GM19324 (cell line): ENCODE results near the gene KIF18A.

Experiments used
- ATAC-seq: cut with Tn5 transposase; IDR thresholded peaks from one replicate; pipeline ENCODE4 v1.9.1; 2021; ENCODE audit warnings: mild to moderate bottlenecking, moderate library complexity; ENCODE audit not compliant: unreplicated experiment, low FRiP score

The KIF18A gene

DNA sequence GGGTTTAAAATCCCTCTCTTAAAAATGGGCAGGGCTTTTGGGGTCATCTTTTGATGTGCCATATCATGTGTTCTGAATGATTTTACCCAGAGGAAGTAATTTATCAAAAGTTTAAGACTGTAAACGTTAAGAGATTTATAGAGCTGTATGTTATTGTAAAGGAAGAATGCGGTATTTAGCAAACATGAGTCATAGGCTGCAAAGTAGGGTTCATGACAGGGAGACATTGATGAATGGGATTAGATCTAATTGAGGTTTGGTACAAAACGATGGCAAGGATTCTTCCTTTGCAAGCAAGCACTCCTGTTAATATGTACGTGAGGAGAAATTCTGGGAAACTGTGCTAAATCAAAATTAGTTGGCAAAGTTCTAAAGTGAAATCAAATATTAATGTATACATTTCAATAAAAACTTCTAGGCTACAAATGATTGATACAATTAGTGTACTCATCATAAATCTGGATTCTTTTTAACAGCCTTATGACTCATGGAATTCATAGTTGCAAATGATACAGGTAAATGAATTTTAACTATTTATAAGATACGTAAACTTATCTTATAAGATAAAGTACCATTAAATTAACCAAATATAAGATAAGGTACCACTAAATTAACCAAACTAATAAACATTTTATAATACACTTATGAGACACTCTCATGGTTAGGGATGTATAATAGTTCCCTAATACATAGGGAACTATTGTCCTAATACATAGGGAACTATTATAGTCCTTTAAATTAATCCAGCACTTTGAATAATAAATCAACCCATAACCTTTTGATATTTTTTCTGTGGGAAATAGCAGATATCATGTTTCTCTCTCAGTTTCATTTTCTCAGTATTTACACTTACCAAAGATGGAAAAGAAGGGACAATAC is 58.4 kb downstream of the KIF18A start:
- no peak for ATAC-seq

DNA sequence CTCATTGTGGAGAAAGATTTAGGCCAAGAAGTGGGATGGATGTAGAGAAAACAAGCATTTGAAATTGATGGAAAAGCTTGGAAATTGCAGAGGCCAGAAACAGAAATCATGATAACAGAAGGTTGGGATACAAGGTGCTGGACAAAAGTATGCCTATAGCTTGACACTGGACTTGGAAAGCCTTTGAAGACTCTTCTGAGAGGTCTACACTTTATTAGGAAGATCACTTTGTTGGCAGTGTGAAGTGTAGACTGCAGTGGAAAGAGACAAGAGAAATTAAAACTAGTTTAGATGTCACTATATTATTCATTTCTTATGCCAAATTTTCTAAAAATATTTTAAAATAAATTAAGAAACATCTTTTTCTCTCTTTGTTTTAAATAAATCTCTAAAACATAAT is 59.1 kb downstream of the KIF18A start:
- ATAC-seq, result no peak

DNA sequence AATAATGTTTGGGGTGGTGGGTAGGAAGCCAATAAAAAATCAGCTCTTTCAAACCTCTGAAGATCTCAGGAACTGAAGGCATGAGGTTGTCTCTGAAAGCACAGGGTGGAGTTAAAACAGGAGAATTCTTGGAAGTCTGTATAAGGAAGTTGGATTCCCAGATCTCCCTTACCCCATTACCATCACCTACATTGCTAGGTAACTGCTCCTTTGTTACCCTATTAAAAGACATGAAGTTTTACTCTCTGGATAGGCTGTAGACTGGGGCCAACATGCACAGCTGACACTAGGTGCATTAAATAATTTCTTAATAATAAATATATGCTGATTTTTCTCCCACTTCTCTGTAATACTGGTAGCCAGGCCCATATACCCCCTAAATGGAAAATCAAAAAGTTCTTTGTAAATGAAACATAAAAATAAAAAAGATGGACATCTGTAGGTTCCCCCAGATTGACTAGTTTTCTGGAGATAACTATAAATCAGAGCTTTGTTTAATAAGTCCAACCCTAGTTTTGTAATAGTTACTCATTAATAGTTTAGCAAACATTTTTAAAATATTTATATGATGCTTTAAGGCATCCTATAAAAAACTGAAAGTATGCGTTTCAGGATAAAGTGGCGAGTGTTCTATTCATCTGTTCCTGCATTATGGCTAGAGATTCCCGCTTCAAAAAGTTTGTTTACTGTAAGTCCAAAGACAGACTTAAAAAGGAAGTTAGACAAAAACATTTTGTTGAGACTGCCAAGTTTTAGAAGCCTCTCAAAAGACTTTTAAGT is 63.8 kb downstream of the KIF18A start:
- no peak for ATAC-seq

DNA sequence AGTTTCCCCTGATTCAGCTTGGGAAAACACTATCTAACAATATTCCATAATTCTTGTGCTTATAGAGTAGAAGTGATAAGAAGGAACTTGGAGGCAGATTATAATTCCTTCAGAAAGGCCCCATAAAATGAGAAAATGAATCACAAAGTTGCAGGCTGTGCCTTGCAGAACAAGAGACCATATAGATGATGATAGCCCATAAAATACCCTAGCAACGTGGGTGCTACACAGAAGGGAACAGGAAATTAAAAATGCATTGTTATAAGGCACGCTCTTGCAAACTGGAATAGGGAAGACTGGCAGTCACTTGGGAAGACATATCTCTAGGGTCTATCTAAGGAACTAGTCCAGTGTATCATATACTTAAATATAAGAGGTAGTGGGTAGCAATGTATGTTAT is 67.6 kb downstream of the KIF18A start:
- ATAC-seq, result no peak

DNA sequence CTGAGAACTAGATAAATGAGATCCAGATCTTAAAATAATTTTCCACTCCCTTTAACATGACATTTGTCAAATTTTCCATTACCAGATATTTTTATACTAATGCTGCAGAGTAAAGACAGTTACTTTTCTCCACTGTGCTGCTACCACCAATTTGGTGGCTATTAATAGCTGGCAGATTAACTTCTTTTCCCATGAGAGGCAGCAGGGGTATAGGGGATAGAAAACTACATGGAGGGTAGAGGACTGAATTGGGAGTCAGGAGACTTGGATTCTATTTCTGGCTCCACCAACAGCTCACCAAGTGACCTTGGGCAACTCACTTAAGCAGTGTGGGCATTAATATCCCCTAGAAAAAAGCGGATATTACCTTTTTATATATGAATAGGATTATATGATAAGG is 69.2 kb downstream of the KIF18A start:
- ATAC-seq, result no peak

DNA sequence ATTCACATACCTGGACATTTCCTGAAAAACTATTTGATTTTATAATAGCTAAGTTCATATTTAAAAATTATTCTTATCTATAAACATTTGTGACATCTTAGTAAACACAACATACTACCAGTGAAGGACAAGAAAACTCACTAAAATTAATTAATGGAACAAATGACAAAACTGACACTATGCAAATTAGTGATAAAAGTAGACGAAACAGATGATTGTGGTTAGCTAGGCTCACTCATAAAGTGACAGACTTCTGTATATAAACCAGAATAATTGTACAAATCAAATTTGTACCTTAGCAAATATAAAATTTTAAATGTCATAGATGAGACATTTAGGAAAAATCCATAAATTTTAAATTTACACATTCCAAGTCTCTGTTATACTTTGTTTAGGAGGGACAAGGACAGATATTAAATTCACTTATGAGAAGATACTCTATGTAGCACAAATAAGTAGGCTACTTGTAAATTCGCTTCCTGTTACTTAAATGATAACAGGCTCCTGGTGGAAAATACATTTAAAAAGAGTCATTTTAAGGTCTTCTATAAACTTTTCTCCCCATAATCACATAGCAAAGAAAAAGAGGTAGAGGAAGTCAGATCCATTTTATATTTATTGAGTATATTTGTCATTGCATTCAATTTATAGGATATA is 81.2 kb downstream of the KIF18A start:
- ATAC-seq, result peak; percentile 68

DNA sequence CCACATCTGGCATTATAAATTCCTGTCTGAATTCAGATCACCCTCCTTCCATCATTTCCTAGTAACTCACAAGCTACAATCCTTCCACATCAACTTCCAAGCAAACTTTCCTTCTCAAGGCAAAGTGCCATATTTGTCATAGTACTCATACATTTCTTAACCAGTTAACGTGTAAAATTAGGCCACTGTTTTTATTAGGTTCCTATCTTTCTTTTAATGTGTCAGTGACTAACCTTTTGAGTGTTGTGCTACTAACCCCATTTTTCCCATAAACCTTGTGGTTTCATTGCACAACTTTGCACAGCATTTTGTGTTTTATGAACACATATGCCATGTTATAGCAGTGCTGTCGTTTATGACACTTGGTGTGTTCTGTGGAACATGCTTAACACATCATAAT is 90.1 kb downstream of the KIF18A start:
- no peak for ATAC-seq

DNA sequence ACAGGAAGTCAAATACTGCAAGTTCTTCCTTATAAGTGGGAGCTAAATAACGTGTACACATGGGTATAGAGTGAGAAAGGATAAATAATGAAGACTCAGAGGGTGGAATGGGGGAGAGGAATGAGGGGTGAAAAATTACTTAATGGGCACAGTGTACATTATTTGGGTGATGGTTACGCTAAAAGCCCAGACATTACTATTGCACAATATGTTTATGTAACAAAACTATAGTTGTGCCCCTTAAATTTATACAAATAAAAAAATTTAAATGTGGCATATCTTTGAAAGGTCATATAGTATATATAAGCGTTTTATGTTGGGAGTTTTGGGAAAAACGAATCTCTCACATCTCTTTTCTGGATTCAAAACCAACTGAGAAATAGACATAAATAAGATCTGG is 96.1 kb downstream of the KIF18A start:
- ATAC-seq, result no peak

DNA sequence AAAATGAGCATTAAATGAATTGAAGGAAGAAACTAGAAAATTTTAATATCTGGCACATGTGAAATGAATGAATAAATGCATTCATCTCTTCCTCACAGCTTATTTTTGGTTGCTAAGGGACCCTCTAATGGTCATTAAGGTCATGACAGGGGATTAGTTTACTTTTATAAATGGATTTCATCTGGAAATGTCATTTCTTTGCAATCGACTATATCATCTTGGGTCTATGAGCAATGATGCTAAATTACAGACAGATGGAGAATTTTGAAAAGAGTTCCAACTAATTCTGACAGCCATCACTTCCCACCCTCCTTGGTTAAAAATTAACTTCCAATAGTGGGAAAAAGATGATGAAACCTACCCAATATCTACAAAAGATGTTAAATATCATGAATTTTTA is 98.0 kb downstream of the KIF18A start:
- ATAC-seq, result no peak

DNA sequence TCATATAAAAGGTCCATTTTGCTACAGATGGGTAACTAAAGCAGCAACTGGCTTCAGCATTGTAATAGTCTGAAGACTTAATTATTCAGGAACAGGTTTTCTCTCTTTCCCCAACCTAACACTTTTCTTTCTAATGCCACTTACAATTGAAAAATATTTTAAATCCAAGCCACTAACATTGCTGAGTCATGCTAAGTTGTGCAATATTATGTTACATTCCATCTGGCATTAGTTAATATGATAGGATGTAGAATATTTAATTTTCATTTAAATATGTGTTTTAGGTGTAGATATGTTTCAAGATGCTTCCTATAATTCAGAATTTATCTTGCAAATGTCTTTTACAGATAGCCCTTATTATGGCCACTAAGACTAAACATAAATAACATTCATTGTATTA is 98.6 kb downstream of the KIF18A start:
- no peak for ATAC-seq

DNA sequence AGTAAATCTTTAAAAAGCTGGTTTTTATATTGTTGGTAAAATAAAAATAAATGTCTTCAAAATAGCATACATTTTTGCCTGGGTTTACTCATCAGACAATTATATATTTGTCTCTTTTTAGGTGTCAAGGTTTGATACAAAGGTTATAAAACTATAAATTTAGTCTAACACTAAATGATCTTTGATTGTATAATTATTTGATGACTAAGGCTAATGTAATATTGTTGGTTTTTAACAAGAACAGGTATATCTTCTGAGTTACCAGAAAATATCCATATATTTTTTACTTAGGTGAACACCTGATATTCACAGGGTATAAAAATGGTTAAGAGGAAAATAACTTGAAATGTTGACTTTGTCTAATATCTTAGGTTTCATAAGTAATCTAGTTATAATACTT is 104.3 kb downstream of the KIF18A start:
- ATAC-seq, result no peak

DNA sequence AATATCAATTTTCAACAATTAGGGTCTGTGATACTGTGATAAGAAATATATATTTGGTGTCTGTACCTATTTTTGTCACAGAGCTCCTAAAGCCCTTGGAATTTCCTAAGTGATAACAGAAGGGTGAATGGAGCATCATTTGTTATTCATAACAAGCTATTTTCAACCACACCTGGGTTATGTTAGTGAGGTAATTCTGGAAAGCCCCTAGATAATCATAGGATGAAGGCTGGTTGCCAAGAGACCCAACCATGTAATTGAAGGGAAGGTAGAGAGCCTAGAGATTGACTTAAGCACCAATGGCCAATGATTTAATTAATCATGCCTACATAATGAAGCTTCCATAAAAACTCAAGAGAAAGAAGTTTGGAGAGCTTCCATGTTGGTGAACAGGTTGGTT is 109.4 kb downstream of the KIF18A start:
- no peak for ATAC-seq

DNA sequence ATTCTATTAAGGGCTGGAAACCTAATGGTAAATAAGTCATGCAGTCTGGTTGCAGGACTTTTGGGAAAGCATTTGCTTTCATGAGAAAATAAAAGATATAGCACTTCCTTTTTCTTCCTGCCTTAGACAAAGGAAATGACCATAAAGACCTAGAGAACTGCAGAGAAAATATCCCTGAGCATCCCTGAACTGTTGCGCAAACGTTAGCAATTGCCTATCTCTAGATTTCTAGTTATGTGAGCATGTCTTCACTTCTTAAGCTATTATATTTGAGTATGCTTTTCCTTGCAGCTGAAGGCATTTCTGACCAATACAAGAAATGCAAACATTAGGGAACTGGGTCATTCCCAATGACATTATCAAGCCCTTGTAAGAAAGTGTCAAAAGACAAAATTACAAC is 110.6 kb downstream of the KIF18A start:
- ATAC-seq, result no peak

DNA sequence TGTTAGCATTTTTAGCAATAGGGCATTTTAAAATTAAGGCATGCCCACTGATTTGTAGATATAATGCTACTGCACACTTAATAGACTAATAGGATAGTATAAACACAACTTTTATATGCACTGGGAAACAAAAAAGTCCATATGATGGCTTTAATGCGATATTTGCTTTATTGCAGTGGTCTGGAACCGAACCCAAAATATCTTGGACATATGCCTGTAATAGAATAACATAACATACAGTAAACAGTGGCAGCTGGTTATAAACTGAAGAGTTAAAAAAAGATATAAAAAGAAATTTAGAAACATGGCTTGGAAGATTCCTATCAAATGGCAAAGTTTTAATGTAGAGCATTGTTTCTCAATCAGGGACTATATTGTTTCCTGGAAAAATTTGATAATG is 111.9 kb downstream of the KIF18A start:
- ATAC-seq, result no peak

DNA sequence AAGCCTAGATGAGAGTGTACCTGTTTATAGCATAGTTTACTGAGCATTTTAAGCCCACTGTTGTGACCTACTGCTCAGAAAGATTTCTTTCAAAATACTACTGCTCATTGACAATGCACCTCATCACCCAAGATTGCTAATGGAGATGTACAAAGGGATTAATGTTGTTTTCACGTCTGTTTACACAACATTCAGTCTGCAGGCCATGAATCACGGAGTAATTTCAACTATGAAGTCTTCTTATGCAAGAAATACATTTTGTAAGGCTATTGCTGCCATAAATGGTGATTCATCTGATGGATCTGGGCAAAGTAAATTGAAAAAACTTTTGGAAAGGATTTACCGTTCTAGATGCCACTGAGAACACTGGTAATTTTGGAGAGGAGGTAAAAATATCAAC is 112.9 kb downstream of the KIF18A start:
- ATAC-seq, result no peak

DNA sequence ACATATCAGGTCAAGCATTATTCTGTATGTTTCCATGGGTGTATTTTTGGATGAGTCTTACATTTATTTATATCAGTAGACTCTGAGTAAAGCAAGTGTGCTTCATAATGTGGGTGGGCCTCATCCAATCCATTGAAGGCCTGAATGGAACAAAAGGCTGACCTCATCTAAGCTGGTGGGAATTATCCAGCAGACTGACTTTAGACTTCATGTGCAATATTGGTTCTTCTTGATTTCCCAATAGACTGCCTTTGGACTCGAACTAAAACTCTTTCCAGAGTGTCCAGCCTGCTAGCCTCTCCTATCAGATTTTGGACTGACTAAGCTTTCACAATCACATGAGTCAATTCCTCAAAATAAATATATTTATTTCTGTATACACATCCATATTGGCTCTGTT is 116.2 kb downstream of the KIF18A start:
- ATAC-seq, result no peak

DNA sequence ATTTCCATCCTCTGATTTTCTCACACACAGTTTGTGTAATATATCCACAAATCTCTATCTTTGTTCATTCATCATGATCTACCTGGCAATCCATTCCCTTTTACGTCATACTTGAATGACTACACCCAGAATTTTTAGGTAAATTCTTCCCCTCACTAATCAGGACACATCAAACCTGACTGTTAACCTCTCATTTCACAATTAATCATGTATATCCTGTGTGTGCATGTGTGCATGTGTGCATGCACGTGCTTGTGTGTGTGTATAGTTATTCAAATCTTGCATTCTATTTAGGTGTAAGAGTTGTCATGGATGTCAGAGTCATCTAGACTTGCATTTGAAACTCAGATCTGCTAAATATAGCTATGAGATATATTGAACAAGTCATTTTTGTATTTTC is 130.4 kb downstream of the KIF18A start:
- no peak for ATAC-seq

DNA sequence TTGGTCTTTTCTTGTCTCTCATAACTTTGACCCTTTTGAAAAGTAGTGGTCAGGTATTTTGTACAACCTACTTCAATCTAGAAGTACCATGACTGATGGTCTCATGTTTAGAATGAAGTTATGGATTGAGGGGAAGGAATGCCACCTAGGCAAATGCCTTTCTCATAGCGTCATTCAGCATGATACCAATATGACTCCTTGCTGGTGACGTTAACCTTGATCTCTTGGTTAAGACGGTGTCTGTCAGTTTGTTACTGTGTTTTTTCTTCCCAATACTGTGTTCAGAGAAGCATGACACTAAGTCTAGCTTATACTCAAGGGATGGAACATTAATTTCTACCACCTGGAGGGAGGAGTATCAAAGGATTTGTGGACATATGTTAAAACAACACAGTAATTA is 130.9 kb downstream of the KIF18A start:
- no peak for ATAC-seq

DNA sequence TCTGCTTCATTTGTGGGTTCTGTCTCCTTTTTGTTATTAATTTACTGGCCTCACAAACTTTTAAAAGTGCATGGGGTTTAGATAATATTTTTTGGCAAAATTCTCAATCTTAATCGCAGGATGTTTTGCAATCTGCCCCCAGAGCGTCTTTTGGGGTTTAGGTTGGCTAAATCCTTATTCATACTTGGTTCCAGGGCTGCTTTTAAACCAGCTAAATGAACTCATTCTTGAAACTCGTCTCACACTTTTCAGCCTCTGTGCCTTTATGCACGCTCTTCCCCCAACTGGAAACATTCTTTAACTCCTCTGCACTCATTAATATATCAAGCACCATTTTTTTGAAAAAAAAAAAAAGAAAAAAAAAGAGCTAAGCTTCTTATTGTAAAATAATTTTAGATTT is 131.7 kb downstream of the KIF18A start:
- no peak for ATAC-seq

DNA sequence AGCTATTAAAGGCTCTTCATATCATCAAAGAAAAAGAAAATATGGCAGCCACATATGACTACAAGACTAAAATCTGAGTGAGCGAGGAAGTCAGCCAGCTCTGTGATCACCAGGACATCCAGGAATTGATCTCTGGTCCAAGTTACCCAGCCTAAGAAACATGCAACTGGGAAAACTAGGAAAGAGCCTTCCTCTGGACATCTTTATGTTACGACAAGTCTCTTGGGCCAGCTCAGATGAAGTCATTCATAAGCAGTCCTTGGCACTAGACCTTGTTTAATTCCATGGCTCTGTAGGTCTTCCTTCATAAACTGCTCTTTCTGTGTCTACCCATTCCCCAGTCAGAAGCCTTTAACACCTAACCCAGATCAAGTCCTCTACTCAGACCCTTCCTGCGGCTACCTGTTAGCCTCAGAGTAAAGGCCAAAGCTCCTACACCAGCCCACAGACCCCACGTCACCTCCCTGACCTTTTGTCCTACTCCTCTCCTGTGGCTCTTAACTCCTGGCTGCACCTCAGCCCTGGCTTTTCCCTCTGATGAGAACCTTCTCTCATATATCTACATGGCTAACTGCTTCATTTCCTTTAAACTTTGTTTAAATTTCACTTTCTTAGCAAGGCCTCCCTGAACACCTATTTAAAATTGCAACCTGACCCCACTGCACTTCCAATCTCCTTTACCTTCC is 134.0 kb downstream of the KIF18A start:
- ATAC-seq, result no peak
